GM11168 (cell line): ENCODE results near the gene TEAD1.
"Not testable (repeated sequence)": the region's sequence is repeated elsewhere in the genome, so short reads cannot be mapped to it uniquely, and the experiment has no call there.

Experiments used
- in situ Hi-C: fragments of 300-500 bp; cut with MboI; formaldehyde crosslinking; loops from one replicate; pipeline ENCODE4 v1.12.0; 2022; ENCODE audit warnings: low sequenced_read_pairs; ENCODE audit not compliant: unreplicated experiment

The TEAD1 gene

GRCh38 chr11:12757416-12757815, 83.2 kb downstream of the TEAD1 start:
- in situ Hi-C loops, result no loop called here

- in situ Hi-C loops, result not testable (repeated sequence)
These were observed 83.9 kb downstream of the TEAD1 start for GRCh38 chr11:12758117-12758516.

- in situ Hi-C loops, result no loop called here
These were observed 86.8 kb downstream of the TEAD1 start for GRCh38 chr11:12761029-12761428.

- in situ Hi-C loops, result no loop called here
These were observed 88.1 kb downstream of the TEAD1 start for GRCh38 chr11:12762278-12762677.

GRCh38 chr11:12762696-12763324, 88.6 kb downstream of the TEAD1 start:
- in situ Hi-C loops, result no loop called here

GRCh38 chr11:12764187-12764914, 90.1 kb downstream of the TEAD1 start:
- in situ Hi-C loops, result no loop called here

GRCh38 chr11:12765428-12765827, 91.2 kb downstream of the TEAD1 start:
- in situ Hi-C loops, result no loop called here

- in situ Hi-C loops, result no loop called here
These were observed 92.8 kb downstream of the TEAD1 start for GRCh38 chr11:12767027-12767426.

- in situ Hi-C loops, result no loop called here
These were observed 93.4 kb downstream of the TEAD1 start for GRCh38 chr11:12767577-12767976.

GRCh38 chr11:12768726-12769673, 94.8 kb downstream of the TEAD1 start:
- in situ Hi-C loops, result no loop called here

- in situ Hi-C loops, result no loop called here
These were observed 95.7 kb downstream of the TEAD1 start for GRCh38 chr11:12769834-12770345.

GRCh38 chr11:12770435-12770834, 96.2 kb downstream of the TEAD1 start:
- in situ Hi-C loops, result no loop called here

- in situ Hi-C loops, result no loop called here
These were observed 96.9 kb downstream of the TEAD1 start for GRCh38 chr11:12770966-12771597.

GRCh38 chr11:12771875-12772274, 97.7 kb downstream of the TEAD1 start:
- in situ Hi-C loops, result no loop called here

- in situ Hi-C loops, result no loop called here
These were observed 98.1 kb downstream of the TEAD1 start for GRCh38 chr11:12772324-12772723.

- in situ Hi-C loops, result no loop called here
These were observed 99.4 kb downstream of the TEAD1 start for GRCh38 chr11:12773591-12773990.

- in situ Hi-C loops, result no loop called here
These were observed 101.7 kb downstream of the TEAD1 start for GRCh38 chr11:12775955-12776354.

- in situ Hi-C loops, result no loop called here
These were observed 103.1 kb downstream of the TEAD1 start for GRCh38 chr11:12777208-12777874.

- in situ Hi-C loops, result no loop called here
These were observed 104.2 kb downstream of the TEAD1 start for GRCh38 chr11:12778240-12778905.
